Ishikawa (cell line): ENCODE measurements around the gene NR1H4.

Experiments
- CEBPB ChIP-seq: IDR thresholded peaks from 2 replicates; pipeline ENCODE4 v1.6.1; 2012
- CREB1 ChIP-seq: IDR thresholded peaks from 2 replicates; pipeline ENCODE4 v1.6.1; 2012; ENCODE audit warnings: low read depth
- EGR1 ChIP-seq: IDR thresholded peaks from 2 replicates; pipeline ENCODE4 v1.6.1; 2012
- EP300 ChIP-seq: IDR thresholded peaks from 2 replicates; pipeline ENCODE4 v1.6.1; 2012; ENCODE audit warnings: borderline replicate concordance
- FOXM1 ChIP-seq: IDR thresholded peaks from 2 replicates; pipeline ENCODE4 v1.6.1; 2012; ENCODE audit warnings: low read depth, borderline replicate concordance
- MAX ChIP-seq: IDR thresholded peaks from 2 replicates; pipeline ENCODE4 v1.6.1; 2012
- RAD21 ChIP-seq: IDR thresholded peaks from 2 replicates; pipeline ENCODE4 v1.6.1; 2012; ENCODE audit warnings: low read depth
- TAF1 ChIP-seq: IDR thresholded peaks from 2 replicates; pipeline ENCODE4 v1.6.1; 2012; ENCODE audit warnings: low read depth, mild to moderate bottlenecking
- TEAD4 ChIP-seq: IDR thresholded peaks from 2 replicates; pipeline ENCODE4 v1.6.1; 2012
- YY1 ChIP-seq: IDR thresholded peaks from 2 replicates; pipeline ENCODE4 v1.6.1; 2012; ENCODE audit warnings: low read depth

DNA sequence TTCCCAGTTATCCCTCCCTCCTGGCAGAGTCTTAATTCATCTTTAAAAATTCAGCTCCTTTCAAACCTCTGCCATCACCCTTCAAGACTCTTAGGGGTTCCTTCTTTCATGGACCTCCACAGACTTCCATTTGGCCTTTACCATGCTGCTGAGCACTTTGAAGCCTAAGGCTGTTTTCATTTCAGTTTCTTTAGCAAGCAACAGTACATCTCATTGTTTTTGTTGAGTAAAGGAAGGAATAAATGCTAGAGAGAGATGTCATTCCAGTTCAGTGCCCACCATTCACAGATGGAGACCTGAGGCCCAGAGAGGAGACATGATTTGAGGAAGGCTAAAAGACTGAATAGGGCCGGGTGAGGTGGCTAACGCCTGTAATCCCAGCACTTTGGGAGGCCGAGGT, 98.5 kb downstream of the NR1H4 start:
- TF ChIP-seq YY1, result no peak
- no peak for TF ChIP-seq FOXM1
- no peak for TF ChIP-seq EP300
- no peak for TF ChIP-seq CEBPB
- TF ChIP-seq EGR1, result no peak
- TF ChIP-seq RAD21, result no peak
- no peak for TF ChIP-seq TEAD4
- TF ChIP-seq TAF1, result no peak
- TF ChIP-seq MAX, result no peak
- no peak for TF ChIP-seq CREB1
